Vagina (tissue), 2 donors: ENCODE measurements around the gene SIGLEC1.

ENCODE experiments used
- CTCF ChIP-seq, 3 experiments: fragments of 450-650 bp in 2 of 3; fragments of 200-600 bp in 1 of 3; sonication (generic) in 1 of 3; IDR thresholded peaks; one replicate each; pipeline ENCODE4 v1.5.1; 2017 to 2019; ENCODE audit warnings: antibody characterized with exemption in 3 of 3, mild to moderate bottlenecking in 2 of 3, moderate library complexity in 2 of 3
- POLR2A ChIP-seq, 2 donors: fragments of 450-650 bp; IDR thresholded peaks; one replicate each; pipeline ENCODE4 v1.6.1; 2017; ENCODE audit warnings: antibody characterized with exemption in 2 of 2, mild to moderate bottlenecking in 2 of 2, moderate library complexity in 2 of 2

- TF ChIP-seq CTCF (IDR thresholded peaks at IDR 0.05) (no peak), POLR2A (IDR thresholded peaks at IDR 0.05) (no peak)
Measured at GRCh38 chr20:3711484-3711941, 887 bp downstream of the SIGLEC1 start.
